IPS-18a (cell line): ENCODE data around the gene CHST1.

Source experiments
- H3K27ac ChIP-seq: one replicate; pipeline ENCODE4 v1.5.1; 2013; ENCODE audit warnings: low read length
- H3K27me3 ChIP-seq: one replicate; pipeline ENCODE4 v1.6.1; 2013; ENCODE audit warnings: mild to moderate bottlenecking, low read length; ENCODE audit not compliant: control insufficient read depth, insufficient read depth
- H3K36me3 ChIP-seq: one replicate; pipeline ENCODE4 v1.6.1; 2013; ENCODE audit warnings: low read depth, low read length; ENCODE audit not compliant: control insufficient read depth
- H3K4me1 ChIP-seq: one replicate; pipeline ENCODE4 v1.6.1; 2013; ENCODE audit warnings: low read depth, low read length; ENCODE audit not compliant: control insufficient read depth
- H3K4me3 ChIP-seq: one replicate; pipeline ENCODE4 v1.5.1; 2013; ENCODE audit warnings: low read length
- H3K9ac ChIP-seq: one replicate; pipeline ENCODE4 v1.6.1; 2013; ENCODE audit warnings: mild to moderate bottlenecking, low read length, moderate library complexity
- H3K9me3 ChIP-seq: one replicate; pipeline ENCODE4 v1.6.1; 2013; ENCODE audit warnings: low read depth, low read length; ENCODE audit not compliant: control insufficient read depth

Gene CHST1

GRCh38 chr11:45655831-45656230 lies 9.6 kb downstream of the CHST1 start:
- no peaks in the 10 kb centered on the region for H3K27me3 ChIP-seq
- H3K4me1 ChIP-seq = peaks cover 18% of the 10 kb centered on the region
- no peak overlapping the region for H3K27ac ChIP-seq
- no peak overlapping the region for H3K9ac ChIP-seq
- no peak overlapping the region for H3K4me3 ChIP-seq
- H3K9me3 ChIP-seq = no peaks in the 10 kb centered on the region
- H3K36me3 ChIP-seq = no peaks in the 10 kb centered on the region

GRCh38 chr11:45655347-45655756 lies 10.1 kb downstream of the CHST1 start:
- Histone ChIP-seq H3K27ac (no peak overlapping the region), H3K9me3 (no peaks in the 10 kb centered on the region), H3K27me3 (no peaks in the 10 kb centered on the region), H3K36me3 (no peaks in the 10 kb centered on the region), H3K4me1 (peaks cover 13% of the 10 kb centered on the region), H3K9ac (no peak overlapping the region), H3K4me3 (no peak overlapping the region)

- Histone ChIP-seq H3K9ac (no peak overlapping the region), H3K4me3 (no peak overlapping the region), H3K36me3 (no peaks in the 10 kb centered on the region), H3K27ac (no peak overlapping the region), H3K9me3 (no peaks in the 10 kb centered on the region), H3K27me3 (no peaks in the 10 kb centered on the region), H3K4me1 (peaks cover 11% of the 10 kb centered on the region)
Measured at GRCh38 chr11:45655012-45655283, 10.5 kb downstream of the CHST1 start.

- Histone ChIP-seq H3K27ac (no peak overlapping the region), H3K4me1 (peaks cover 11% of the 10 kb centered on the region), H3K4me3 (no peak overlapping the region), H3K9ac (no peak overlapping the region), H3K36me3 (no peaks in the 10 kb centered on the region), H3K27me3 (no peaks in the 10 kb centered on the region), H3K9me3 (no peaks in the 10 kb centered on the region)
Measured at GRCh38 chr11:45654231-45655011, 11.0 kb downstream of the CHST1 start.

- Histone ChIP-seq H3K4me3 (no peak overlapping the region), H3K9me3 (no peaks in the 10 kb centered on the region), H3K9ac (no peak overlapping the region), H3K27ac (no peak overlapping the region), H3K36me3 (no peaks in the 10 kb centered on the region), H3K4me1 (peaks cover 7% of the 10 kb centered on the region), H3K27me3 (no peaks in the 10 kb centered on the region)
Measured at GRCh38 chr11:45653277-45653676, 12.1 kb downstream of the CHST1 start.

GRCh38 chr11:45652781-45653180 lies 12.6 kb downstream of the CHST1 start:
- H3K27ac ChIP-seq = no peak overlapping the region
- no peaks in the 10 kb centered on the region for H3K27me3 ChIP-seq
- H3K4me3 ChIP-seq = no peak overlapping the region
- peaks cover 11% of the 10 kb centered on the region for H3K4me1 ChIP-seq
- H3K9me3 ChIP-seq = no peaks in the 10 kb centered on the region
- H3K9ac ChIP-seq = no peak overlapping the region
- no peaks in the 10 kb centered on the region for H3K36me3 ChIP-seq

- H3K36me3 ChIP-seq = no peaks in the 10 kb centered on the region
- H3K9me3 ChIP-seq = no peaks in the 10 kb centered on the region
- no peak overlapping the region for H3K9ac ChIP-seq
- peaks cover 14% of the 10 kb centered on the region for H3K4me1 ChIP-seq
- H3K4me3 ChIP-seq = no peak overlapping the region
- no peak overlapping the region for H3K27ac ChIP-seq
- no peaks in the 10 kb centered on the region for H3K27me3 ChIP-seq
Measured at GRCh38 chr11:45651841-45652749, 13.3 kb downstream of the CHST1 start.

GRCh38 chr11:45651156-45651555 lies 14.3 kb downstream of the CHST1 start:
- peaks cover 14% of the 10 kb centered on the region for H3K4me1 ChIP-seq
- no peak overlapping the region for H3K4me3 ChIP-seq
- H3K9ac ChIP-seq = no peak overlapping the region
- H3K27me3 ChIP-seq = no peaks in the 10 kb centered on the region
- H3K36me3 ChIP-seq = no peaks in the 10 kb centered on the region
- no peaks in the 10 kb centered on the region for H3K9me3 ChIP-seq
- H3K27ac ChIP-seq = no peak overlapping the region

- Histone ChIP-seq H3K9me3 (no peaks in the 10 kb centered on the region), H3K4me1 (peaks cover 12% of the 10 kb centered on the region), H3K27ac (no peak overlapping the region), H3K27me3 (no peaks in the 10 kb centered on the region), H3K4me3 (no peak overlapping the region), H3K36me3 (no peaks in the 10 kb centered on the region), H3K9ac (no peak overlapping the region)
Measured at GRCh38 chr11:45650166-45651095, 15.0 kb downstream of the CHST1 start.

- H3K4me3 ChIP-seq = no peak overlapping the region
- H3K27ac ChIP-seq = no peak overlapping the region
- H3K36me3 ChIP-seq = no peaks in the 10 kb centered on the region
- no peaks in the 10 kb centered on the region for H3K9me3 ChIP-seq
- H3K9ac ChIP-seq = no peak overlapping the region
- H3K4me1 ChIP-seq = peaks cover 8% of the 10 kb centered on the region
- H3K27me3 ChIP-seq = no peaks in the 10 kb centered on the region
Measured at GRCh38 chr11:45649544-45650165, 15.8 kb downstream of the CHST1 start.

- H3K4me1 ChIP-seq = peaks cover 8% of the 10 kb centered on the region
- H3K27me3 ChIP-seq = no peaks in the 10 kb centered on the region
- H3K27ac ChIP-seq = no peak overlapping the region
- no peak overlapping the region for H3K4me3 ChIP-seq
- H3K9ac ChIP-seq = no peak overlapping the region
- H3K9me3 ChIP-seq = no peaks in the 10 kb centered on the region
- no peaks in the 10 kb centered on the region for H3K36me3 ChIP-seq
Measured at GRCh38 chr11:45648931-45649330, 16.5 kb downstream of the CHST1 start.
